HG03159 (cell line): ENCODE data around the gene SYNGR3.
A peak's percentile ranks its signal among the peaks of the same experiment; 100 is the strongest.
"Not testable (repeated sequence)": the region's sequence is repeated elsewhere in the genome, so short reads cannot be mapped to it uniquely, and the experiment has no call there.

Experiments
- ATAC-seq: cut with Tn5 transposase; IDR thresholded peaks from one replicate; pipeline ENCODE4 v1.9.1; 2021; ENCODE audit warnings: mild to moderate bottlenecking, moderate library complexity; ENCODE audit not compliant: unreplicated experiment

SYNGR3 gene

GRCh38 chr16:1989209-1990100, at the start of gene SYNGR3:
SYNGR3 (plus strand) TSS chr16:1989970; CDS start chr16:1990103, 133 bp downstream.
- ATAC-seq = no peak

- ATAC-seq = no peak
Measured at GRCh38 chr16:1940273-1941161, 49.3 kb upstream of the SYNGR3 start.

- no peak for ATAC-seq
Measured at GRCh38 chr16:1941162-1942046, 48.4 kb upstream of the SYNGR3 start.

GRCh38 chr16:1942047-1942809, 47.5 kb upstream of the SYNGR3 start:
- ATAC-seq = no peak

GRCh38 chr16:1942810-1943726, 46.7 kb upstream of the SYNGR3 start, which contains the start of gene MSRB1:
MSRB1 (minus strand) TSS chr16:1943199; CDS start chr16:1943156, 43 bp downstream.
- ATAC-seq = peak; percentile 88

- no peak for ATAC-seq
Measured at GRCh38 chr16:1944612-1945199, 45.1 kb upstream of the SYNGR3 start.

GRCh38 chr16:1945559-1946391, 44.0 kb upstream of the SYNGR3 start:
- ATAC-seq = no peak

- no peak for ATAC-seq
Measured at GRCh38 chr16:1946495-1947368, 43.0 kb upstream of the SYNGR3 start.

GRCh38 chr16:1947369-1947670, 42.5 kb upstream of the SYNGR3 start:
- no peak for ATAC-seq

GRCh38 chr16:1949507-1949906, 40.3 kb upstream of the SYNGR3 start:
- ATAC-seq = no peak

- ATAC-seq = no peak
Measured at GRCh38 chr16:1950047-1950446, 39.7 kb upstream of the SYNGR3 start.

- ATAC-seq = no peak
Measured at GRCh38 chr16:1950559-1950958, 39.2 kb upstream of the SYNGR3 start.

- no peak for ATAC-seq
Measured at GRCh38 chr16:1953734-1954133, 36.0 kb upstream of the SYNGR3 start.

GRCh38 chr16:1957434-1958142, 32.2 kb upstream of the SYNGR3 start:
- ATAC-seq = not testable (repeated sequence)

GRCh38 chr16:1958143-1958491, 31.7 kb upstream of the SYNGR3 start:
- not testable (repeated sequence) for ATAC-seq

- ATAC-seq = no peak
Measured at GRCh38 chr16:1958715-1959268, 31.0 kb upstream of the SYNGR3 start.
